ENCODE data around the gene KCNJ2. TPM values are rescaled to one million over a fixed set of nuclear protein-coding genes. Genes with fewer than 3 reads are reported as not detected.

The KCNJ2 gene
- total and polyA plus RNA-seq, 2 donors (not counting 1 experiment from before 2014, with no cell fraction given) = not detected

GRCh38 chr17:70168044-70168976 lies 1.0 kb upstream of the KCNJ2 start:
- ChIA-PET CTCF (no interaction called here), POLR2A (no interaction called here)
- Histone ChIP-seq H3K4me3 (ENCODE audit: control extremely low read depth in 1 of 5, extremely low read depth in 1 of 5, insufficient read depth in 1 of 5, low read depth in 2 of 5, low read length in 4 of 5) (peak overlapping the region; percentile 41 to 57 (median 53)), H3K79me2 (ENCODE audit: control insufficient read depth, insufficient read depth, low read length) (no peaks in the 10 kb centered on the region), H3K4me2 (replicated peaks; ENCODE audit: low read depth, low read length, poor library complexity, severe bottlenecking) (peak overlapping the region; percentile 86), H3K36me3 (replicated peaks in 1 of 2; ENCODE audit: control extremely low read depth in 1 of 2, control insufficient read depth in 1 of 2, extremely low read depth in 1 of 2, insufficient read depth in 2 of 2, low read length in 1 of 2) (no peaks in the 10 kb centered on the region), H4K20me1 (ENCODE audit: control insufficient read depth, insufficient read depth, low read length, poor library complexity, severe bottlenecking) (no peaks in the 10 kb centered on the region), H3K9ac (ENCODE audit: low read length) (peak overlapping the region; percentile 53), H2AFZ (ENCODE audit: insufficient read depth, low read depth, low read length, poor library complexity, severe bottlenecking) (peak overlapping the region; percentile 75), H3K9me3 (ENCODE audit: control extremely low read depth in 1 of 3, control insufficient read depth in 2 of 3, insufficient read depth in 1 of 3, low read length in 2 of 3) (no peaks in the 10 kb centered on the region), H3K4me1 (ENCODE audit: control insufficient read depth in 2 of 2, insufficient read depth in 2 of 2, low read length in 2 of 2) (peaks cover 19 to 21% of the 10 kb centered on the region in 2 donors), H3K27ac (ENCODE audit: low read length in 2 of 2) (no peak overlapping the region), H3K27me3 (replicated peaks in 1 of 4; ENCODE audit: control extremely low read depth in 1 of 4, control insufficient read depth in 3 of 4, insufficient read depth in 4 of 4, low read length in 3 of 4) (peaks cover 0 to 22% (median 15%) of the 10 kb centered on the region in 4 experiments)
- DNase-seq (peak; percentile 44), ATAC-seq (ENCODE audit: low read depth) (no peak)
- Mint-ChIP-seq H3K27ac (no peak overlapping the region), H3K9me3 (ENCODE audit: insufficient read depth) (no peaks in the 10 kb centered on the region), H3K4me1 (peaks cover 23% of the 10 kb centered on the region), H3K27me3 (peaks cover 59% of the 10 kb centered on the region), H3K4me3 (peak overlapping the region; percentile 88)
- under 1% methylated on average over 28 of the region's 45 CpGs for WGBS (ENCODE audit: insufficient coverage)
- intact Hi-C loops (cut with micrococcal nuclease) = no loop called here
- peak; percentile 21 for TF ChIP-seq CTCF (IDR thresholded peaks at IDR 0.05)
- no peak for TF ChIP-seq EZH2 (IDR thresholded peaks at IDR 0.05; ENCODE audit: borderline replicate concordance, insufficient read depth, low read depth, low read length, poor library complexity, severe bottlenecking)
